ENCODE measurements around the gene TRPV6.

- TF ChIP-seq, protein P1, sequence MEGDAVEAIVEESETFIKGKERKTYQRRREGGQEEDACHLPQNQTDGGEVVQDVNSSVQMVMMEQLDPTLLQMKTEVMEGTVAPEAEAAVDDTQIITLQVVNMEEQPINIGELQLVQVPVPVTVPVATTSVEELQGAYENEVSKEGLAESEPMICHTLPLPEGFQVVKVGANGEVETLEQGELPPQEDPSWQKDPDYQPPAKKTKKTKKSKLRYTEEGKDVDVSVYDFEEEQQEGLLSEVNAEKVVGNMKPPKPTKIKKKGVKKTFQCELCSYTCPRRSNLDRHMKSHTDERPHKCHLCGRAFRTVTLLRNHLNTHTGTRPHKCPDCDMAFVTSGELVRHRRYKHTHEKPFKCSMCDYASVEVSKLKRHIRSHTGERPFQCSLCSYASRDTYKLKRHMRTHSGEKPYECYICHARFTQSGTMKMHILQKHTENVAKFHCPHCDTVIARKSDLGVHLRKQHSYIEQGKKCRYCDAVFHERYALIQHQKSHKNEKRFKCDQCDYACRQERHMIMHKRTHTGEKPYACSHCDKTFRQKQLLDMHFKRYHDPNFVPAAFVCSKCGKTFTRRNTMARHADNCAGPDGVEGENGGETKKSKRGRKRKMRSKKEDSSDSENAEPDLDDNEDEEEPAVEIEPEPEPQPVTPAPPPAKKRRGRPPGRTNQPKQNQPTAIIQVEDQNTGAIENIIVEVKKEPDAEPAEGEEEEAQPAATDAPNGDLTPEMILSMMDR (IDR thresholded peaks at IDR 0.05) = no peak
- TF ChIP-seq EP300 (IDR thresholded peaks at IDR 0.05) = no peak
Measured at GRCh38 chr7:142871260-142872105, 14.1 kb downstream of the TRPV6 start.

Measured in ovary (tissue), 3 donors.